HG02970 (cell line): ENCODE measurements around the gene CD96.
A peak's percentile ranks its signal among the peaks of the same experiment; 100 is the strongest.
"Not testable (repeated sequence)": the region's sequence is repeated elsewhere in the genome, so short reads cannot be mapped to it uniquely, and the experiment has no call there.

Experiments
- ATAC-seq: cut with Tn5 transposase; IDR thresholded peaks from one replicate; pipeline ENCODE4 v1.9.1; 2021; ENCODE audit warnings: mild to moderate bottlenecking, moderate library complexity, moderate number of reproducible peaks; ENCODE audit not compliant: unreplicated experiment, low FRiP score

Gene CD96

DNA sequence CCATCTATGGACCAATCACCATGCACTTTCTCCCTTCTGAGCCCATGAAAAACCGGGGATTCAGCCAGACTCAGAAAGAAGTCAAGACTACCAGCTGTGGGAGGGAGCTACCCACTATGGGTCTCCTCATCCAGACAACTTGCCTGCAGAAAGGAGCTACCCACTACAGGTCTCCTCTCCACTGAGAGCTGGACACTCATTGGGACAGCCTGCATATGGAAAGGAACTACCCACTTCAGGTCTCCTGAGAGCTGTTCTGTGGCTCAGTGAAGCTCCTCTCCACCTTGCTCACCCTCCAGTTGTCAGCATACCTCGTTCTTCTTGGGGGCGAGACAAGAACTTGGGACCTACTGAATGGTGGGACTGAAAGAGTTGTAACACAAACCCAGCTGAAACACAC is 75.4 kb downstream of the CD96 start:
- no peak for ATAC-seq

DNA sequence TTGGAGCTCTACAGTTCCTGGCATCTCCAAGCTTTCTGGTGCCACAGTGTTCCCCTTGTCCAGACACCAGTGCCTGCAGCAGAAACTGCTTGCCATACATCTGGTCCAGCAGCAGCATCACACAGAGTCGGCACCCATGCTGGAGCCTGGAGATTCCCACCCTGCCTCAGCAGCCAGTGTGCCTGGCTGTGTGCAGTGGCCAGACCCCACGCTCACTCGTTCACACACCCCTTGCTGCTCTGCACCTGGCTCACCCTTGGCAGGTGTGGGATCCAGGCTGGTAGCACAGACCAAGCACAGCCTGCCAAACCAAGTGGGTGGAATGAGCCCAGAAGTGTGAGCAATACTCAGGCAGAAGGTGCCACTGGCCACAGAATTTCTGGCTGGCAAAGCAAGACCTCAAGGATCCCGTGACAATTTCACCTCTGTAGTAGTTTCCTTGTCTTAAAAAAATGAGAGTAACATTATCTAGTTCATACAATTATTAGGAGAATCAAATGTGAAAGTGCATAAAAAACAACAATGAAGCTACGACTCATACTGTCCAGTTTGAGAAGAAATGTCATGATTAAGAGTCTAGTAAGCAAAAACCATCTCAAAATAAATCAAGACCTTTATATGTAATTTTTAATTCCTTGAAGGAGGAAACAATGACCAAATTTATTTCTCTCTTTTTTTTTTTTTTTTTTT is 76.1 kb downstream of the CD96 start:
- no peak for ATAC-seq

DNA sequence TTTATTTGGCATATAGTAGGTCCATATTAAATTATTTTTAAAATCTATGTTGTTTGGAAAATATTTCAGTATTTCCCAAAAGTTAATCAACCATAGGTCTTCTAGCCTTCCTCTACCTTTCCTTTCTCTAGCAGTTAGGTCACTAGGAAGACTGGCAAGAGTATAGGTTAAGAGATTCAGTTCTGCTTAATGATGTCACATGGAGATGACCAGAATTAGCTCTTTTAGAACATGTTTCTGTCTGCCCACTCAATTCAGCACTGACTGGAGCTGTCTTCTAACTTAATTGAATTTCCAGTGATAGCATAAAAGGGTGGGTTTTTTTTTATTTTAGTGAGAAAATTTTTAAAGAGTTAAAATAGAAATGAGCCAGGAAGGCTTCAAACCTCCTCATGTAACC is 76.9 kb downstream of the CD96 start:
- no peak for ATAC-seq

DNA sequence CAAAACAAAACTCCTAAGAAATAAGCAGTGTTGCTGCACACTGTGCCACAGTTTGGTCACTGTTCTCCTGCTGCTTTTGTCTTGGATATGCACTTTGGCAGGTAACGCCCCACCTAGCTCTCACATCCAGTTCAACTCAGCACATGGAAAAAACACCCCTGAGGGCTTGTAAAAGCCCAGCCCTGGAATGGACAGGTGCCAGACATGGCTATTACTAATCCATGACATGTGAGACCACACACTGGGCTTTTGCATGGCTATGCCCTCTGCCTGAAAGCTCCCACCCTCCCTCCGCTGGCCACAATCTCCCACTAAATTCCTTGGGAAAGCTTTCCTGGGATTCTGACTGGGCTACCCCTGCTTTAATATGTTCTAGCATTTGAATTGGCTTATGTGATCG is 77.8 kb downstream of the CD96 start:
- ATAC-seq: no peak

DNA sequence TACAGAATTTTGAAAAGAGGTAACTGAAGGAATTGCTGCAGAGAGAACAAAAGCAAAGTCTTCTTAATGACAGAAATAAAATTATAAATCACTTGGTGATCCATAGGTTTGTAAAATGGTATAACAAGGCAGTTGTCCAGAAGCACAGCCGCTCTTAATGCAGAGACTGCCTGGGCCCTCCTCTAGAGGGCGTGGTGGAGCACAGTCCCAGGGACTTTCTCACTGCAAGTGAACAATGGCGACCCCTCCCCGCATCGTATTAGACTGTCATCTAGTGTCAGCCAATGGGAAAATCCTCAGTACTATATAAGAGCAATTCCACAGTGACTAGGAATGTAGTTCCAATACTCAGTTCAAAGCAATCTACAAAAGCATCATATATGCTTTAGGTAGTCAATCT is 79.5 kb downstream of the CD96 start:
- no peak for ATAC-seq

DNA sequence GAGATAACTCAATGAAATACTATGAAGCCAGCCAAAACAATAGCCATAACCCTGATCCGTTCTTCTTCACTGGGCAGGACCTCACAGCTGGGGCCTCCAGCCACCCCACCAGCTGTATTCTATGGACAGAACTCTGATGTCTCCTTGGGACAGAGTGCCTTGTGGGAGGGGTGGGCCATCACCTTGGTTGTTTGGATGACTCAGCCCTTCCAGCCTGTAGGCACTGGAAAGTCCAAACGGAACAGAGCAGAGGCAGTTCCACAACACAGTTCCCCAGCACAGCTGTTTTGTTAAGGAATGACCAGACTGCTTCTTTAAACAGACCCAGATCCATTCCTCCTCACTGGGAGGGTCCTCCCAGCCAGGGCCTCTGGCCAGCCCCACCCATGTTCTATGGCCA is 85.1 kb downstream of the CD96 start:
- ATAC-seq: no peak

DNA sequence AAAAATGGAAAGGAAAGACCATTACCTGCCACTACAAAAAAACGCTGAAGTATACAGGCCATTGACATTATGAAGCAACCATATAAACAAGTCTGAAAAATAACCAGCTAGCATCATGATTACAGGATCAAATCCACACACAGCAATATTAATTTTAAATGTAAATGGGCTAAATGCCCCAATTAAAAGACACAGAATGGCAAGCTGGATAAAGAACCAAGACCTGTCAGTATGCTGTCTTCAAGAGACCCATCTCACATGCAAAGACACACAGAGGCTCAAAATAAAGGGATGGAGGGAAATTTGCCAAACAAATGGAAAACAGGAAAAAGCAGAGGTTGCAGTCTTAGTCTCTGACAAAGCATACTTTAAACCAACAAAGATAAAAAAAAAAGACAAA is 87.0 kb downstream of the CD96 start:
- not testable (repeated sequence) for ATAC-seq

DNA sequence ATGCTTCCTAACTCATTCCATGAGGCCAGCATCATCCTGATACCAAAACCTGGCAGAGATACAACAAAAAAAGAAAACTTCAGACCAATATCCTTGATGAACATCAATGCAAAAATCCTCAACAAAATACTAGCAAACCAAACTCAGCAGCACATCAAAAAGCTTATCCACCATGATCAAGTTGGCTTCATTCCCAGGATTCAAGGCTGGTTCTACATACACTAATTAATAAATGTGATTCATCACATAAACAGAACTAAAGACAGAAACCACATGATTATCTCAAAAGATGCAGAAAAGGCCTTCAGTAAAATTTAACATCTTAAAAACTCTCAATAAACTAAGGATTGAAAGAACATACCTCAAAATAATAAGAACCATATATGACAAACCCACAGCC is 88.6 kb downstream of the CD96 start:
- not testable (repeated sequence) for ATAC-seq

DNA sequence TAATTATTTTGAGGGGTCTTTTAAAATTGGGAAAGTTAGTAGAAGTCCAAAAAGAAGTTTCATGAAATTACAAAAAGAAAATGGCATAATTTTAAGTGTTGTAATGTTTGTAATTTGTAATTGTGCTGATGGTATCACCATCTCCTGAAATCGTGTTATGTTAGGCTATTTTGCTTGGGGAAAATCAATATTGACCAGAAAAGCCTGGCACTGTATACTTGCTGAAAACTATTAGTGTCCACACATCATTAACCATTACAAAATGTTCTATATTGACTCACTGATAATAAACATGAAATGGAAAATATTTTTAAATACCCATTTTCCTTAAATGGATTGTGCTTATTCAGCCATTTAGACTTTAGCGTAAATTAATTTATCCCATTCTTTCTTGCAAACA is 93.4 kb downstream of the CD96 start:
- ATAC-seq: no peak

DNA sequence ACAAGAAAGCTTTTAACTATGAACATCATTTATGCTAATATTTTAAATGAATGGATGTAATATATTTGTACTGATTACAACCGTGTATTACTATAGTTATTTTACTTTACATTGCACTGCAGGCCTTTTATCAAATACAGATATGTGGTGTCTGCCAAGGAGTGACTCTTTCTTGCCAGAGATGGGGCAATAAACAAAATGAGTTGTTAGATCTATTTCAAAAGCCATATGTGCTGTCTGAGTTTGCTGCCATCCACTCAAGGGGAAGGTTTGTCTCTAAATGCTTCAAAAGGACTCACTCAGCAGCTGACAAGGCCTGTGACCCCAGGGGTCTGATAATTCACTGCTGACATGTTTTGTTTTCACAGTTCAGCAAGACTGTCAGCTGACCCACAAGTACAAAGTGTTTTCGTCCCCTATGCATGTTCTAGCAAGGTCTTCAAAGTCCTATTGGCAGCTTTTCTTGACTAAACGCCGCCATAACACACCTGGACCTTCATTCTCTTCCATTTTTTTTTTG is 94.4 kb downstream of the CD96 start:
- ATAC-seq: no peak

DNA sequence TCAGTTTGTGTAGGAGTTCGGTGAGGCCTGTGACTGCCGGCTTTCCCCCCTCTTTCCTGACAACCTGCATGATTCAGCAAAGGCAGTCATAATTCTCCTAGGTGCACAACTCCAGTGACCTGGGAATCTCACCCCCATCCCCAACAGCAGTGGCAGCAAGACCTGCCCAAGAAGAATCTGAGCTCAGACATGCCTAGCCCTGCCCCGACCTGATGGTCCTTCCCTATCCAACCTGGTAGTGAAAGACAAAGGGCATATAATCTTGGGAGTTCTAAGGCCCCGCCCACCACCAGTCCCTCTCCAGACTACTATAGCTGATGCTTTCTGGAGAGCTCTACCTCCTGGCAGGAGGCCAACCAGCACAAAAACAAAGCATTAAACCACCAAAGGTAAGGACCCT is 97.3 kb downstream of the CD96 start:
- no peak for ATAC-seq

DNA sequence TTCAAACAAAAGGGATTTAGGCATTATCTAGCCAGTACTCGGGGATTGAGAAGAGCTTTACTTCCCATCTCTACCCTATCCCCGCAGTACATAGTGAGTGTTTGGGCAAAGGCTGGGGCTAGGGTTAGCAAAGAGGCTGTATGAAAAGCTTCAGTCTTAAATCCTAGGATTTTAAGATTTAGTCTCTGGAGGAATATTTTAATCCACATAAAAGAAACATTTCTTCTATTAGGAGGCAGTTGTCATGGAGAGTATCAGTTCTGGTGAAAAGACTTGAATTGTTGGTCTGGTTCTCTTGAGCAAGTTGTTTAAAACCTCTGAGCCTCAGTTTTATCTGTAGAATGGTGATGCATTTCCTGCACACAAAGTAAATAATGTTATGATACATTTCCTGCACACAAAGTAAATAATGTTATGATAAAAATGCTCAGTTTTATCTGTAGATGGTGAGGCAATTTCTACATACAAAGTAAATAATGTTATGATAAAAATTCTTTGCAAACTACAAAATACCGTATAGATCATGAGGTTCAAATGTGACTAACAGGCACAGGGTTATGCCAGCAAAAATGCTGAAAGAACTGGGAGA is 107.1 kb downstream of the CD96 start:
- no peak for ATAC-seq

DNA sequence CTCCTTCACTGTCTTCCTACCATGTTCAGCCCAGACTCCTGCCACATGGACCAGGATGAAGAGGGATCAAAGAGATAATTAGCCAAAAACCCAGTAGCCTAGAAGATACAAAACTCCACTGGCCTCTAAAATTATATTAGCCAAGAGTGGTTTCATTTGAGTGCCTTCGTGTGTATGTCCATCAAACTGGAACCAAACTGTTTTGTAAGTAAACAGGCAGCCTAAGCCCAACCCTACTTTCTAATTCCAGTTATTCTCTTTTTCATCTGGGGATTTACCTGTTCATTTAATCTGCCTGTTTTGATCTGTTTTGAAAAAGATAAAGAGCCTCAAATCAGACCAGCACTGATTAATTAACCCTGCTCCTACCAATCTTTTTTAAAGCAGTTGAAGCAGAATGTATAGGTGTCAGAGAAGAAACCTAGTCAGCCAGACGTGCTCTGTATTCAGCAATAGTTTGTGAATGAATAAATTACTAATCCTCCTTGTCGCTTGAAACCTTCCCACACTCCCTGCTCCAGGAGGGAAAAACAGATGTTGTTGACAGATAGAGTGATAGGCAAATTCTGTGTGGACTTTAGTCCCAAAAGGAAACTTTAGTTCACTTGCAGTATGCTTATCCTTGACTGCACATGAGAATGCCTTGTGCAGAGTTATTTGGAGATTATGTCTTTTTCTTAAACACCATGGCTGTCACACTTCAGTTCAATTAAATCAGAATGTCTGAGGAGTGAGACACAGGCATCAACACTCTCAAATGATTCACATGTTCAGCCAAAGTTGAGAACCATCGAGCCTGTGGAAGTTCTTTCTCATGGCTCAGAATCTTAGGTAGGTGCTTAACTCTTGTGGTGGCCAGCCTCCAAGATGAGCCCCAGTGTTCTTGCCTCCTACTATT is 108.6 kb downstream of the CD96 start:
- ATAC-seq: no peak

DNA sequence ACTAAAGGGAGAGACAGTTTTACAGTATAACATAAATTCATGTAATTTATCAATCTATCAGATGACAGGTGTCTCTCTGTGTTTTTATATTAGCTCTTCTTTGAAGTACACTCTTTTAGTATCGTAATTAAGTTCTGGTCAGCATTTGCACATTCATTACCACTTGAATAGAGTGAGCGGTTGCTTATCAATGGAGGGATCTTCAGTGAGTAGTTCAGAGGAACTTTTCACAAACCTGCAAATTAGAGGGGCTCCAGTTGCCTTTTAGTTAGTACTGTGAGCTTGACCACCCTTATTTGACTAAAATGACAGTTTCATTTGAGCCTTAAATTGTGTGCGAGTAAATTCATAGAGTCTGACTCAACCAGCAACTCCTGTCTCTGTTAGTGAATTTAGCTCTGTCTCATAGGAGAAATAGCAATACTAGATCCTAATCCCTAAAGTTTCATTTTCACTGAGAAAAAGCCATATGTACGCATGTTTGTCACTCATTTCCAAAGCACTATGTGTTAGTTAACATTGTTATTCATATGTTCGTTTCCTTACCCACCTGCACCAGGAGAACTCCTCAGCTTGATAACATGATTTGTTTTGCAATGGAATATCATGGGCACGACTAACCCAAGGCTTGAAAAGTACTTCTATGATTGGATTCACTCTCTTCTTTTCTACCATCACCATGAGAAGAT is 110.6 kb downstream of the CD96 start:
- no peak for ATAC-seq

DNA sequence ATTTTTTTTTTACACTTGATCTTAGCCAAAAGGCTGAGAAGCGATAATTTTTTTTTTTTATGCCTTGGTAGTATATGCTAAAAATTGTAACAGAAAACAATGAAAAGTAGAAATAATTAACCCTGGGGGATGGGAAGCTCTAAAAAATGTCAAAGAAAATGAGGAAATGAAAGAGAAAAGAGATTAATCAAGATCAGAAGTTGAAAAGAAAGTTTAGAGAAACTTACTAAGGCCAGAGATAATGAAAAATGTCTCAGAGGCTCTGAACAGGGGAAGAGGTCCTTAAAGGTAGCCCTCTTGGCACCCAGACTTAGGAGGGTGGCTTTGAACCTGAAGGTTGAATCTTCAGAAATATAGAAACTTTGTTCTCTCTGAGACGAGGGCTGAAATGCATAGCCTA is 111.8 kb downstream of the CD96 start:
- no peak for ATAC-seq

DNA sequence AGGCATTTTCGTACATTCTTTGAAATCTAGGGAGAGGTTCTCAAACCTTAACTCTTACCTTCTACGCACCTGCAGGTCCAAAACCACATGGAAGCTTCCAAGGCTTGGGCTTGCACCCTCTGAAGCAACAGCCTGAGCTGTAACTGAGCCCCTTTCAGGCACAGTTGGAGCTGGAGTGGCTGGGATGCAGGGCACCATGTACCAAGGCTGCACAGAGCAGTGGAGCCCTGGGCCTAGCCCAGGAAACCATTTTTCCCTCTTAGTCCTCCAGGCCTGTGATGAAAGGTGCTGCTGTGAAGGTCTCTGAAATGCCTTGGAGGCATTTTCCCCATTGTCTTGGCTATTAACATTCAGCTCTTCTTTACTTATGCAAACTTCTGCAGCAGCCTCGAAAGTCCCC is 120.0 kb downstream of the CD96 start:
- no peak for ATAC-seq

DNA sequence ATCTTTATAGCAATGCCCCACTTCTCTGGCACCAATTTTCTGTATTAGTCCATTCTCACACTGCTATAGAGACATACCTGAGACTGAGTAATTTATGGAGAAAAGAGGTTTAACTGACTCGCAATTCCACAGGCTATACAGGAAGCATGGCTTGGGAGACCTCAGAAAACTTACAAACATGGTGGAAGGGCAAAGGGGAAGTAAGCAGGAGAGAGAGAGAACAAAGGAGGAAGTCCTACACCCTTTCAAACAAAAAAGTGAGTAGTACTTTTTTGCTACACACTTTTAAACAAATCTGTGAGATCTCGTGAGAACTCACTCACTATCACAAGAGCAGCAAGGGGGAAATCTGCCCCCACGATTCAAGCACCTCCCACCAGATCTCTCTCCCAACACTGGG is 120.9 kb downstream of the CD96 start:
- ATAC-seq: no peak

DNA sequence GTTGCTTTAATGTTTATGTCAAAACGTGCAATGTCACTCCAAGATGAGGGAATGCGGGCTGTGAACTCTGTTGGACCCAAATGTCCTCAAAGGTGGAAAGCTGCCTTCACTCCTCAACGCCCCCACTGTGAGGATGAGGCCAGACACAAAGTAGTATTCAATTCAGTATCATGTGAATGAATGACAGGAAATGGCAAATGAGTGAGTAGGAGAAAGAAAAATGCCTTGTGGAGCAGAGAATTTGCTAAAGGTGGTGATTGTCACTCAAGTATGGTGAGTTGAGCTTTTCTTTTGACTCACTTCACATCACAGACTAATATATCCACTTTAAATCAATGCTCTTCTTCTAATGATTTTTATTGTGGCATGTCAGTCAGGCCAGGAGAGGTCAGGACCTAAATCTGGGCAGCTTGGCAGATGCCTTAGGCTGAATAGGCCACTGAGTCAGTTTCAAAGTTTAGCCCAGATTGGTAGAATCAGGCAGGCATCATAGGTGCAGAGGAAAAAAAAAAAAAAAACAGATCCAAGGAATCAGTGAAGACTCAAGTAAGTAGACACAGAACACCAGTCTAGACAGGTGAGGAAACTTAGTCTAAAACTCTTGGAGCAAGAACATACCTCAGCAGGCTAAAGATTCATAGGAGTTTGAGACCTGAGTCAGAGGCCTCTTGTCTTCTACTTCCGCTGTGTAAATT is 124.2 kb downstream of the CD96 start:
- ATAC-seq: no peak

DNA sequence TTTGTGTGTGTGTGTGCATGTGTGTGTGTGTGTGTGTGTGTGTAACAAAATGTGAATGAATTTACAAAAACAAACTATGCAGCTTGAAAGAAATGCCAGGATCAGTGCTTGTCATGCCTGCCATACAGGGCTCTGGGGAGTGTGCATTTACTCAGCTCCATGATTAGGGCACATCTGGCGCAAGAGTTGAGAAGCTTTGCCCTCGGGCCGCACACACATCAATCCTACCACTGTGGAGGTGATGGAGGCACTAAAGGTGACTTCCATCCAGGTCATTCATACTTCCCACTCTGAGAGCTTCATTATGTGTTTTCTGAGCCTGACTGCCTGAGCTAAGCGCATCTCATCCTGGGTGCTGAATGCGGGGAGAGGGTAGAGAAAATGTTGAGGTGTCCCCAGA is 125.2 kb downstream of the CD96 start:
- ATAC-seq: no peak

DNA sequence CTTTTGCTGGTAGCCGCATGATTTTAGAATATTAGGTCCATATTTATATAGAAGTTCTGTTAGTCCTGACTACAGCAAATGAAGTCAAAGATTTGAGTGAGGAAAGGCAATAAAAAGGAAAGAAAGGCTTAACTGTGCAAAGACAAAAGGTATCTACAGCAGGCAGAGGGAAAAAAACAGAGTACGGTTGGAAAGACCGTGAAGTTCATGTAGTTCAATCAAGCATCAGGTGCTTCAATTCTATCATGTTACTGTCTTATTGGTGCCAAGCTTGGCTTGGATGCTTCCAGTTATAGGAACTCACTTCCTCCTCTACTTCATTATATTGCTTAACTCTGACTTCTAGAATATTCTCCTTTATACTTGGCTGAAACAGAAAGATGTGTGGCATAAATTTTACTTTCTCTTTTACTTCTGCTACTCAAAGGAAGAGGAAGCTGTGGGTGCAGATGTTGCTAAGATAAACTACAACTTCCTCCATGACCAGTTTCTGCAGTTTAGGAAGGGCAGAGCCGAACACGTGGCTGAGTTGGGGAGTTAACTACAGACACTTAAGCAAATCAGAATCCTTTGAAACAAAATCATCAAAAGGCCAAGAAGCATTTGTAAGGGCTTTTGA is 125.7 kb downstream of the CD96 start:
- ATAC-seq: peak; percentile 94
